K562 treated with DMSO at 1 percent for 12 hours (cell line): ENCODE results near the gene PRND. TPM values are rescaled to one million over a fixed set of nuclear protein-coding genes. Genes with fewer than 3 reads are reported as not detected.

Source experiments
- total RNA-seq: library from RNA; unstranded; fragments of 300-600 nt; gene quantifications from 2 replicates; pipeline ENCODE4 v1.2.3, GENCODE V29; 2022; ENCODE audit not compliant: insufficient read depth

Gene PRND, protein sequence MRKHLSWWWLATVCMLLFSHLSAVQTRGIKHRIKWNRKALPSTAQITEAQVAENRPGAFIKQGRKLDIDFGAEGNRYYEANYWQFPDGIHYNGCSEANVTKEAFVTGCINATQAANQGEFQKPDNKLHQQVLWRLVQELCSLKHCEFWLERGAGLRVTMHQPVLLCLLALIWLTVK
- total RNA-seq = not detected in 2 replicates

GRCh38 chr20:4721719-4722118 lies at the start of gene PRND:
Gene PRND, plus strand, starts transcription at chr20:4721909. Its CDS starts 2,643 bp downstream, at chr20:4724552.

Other genes starting within 250 kb of the PRND start
- 13.1 and 28.6 TPM in 2 replicates for gene PRNP, start 35.5 kb upstream of the PRND start, total RNA-seq
- 0.14 TPM in 1 of 2 replicates, not detected in the other for gene RASSF2, start 101.7 kb downstream of the PRND start, total RNA-seq